ENCODE measurements around the gene HTN3.
"Not testable (repeated sequence)": the region's sequence is repeated elsewhere in the genome, so short reads cannot be mapped to it uniquely, and the experiment has no call there.

HTN3 gene

DNA sequence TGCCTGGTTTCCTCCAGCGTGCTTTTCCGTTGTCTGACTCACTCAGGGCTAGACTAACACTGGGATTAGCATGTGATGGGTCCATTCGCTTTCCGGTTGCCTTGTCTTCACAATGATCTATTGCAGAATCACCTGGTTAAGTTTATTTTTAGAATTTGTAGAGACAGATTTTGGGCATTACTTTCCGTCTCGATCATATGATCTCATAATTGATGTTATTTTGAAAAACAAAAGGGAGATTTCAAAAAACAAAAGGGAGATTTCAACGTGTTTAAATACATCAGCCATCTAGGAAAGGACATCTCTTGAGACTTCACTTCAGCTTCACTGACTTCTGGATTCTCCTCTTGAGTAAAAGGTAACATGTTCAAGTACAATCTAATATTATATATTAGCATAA, at the start of gene HTN3:
HTN3 (plus strand) TSS at position 301 of the 400 bp plus-strand sequence. CDS start 2,282 bp downstream, outside the sequence.
- DNase-seq (ENCODE audit: low spot score): not testable (repeated sequence)

DNA sequence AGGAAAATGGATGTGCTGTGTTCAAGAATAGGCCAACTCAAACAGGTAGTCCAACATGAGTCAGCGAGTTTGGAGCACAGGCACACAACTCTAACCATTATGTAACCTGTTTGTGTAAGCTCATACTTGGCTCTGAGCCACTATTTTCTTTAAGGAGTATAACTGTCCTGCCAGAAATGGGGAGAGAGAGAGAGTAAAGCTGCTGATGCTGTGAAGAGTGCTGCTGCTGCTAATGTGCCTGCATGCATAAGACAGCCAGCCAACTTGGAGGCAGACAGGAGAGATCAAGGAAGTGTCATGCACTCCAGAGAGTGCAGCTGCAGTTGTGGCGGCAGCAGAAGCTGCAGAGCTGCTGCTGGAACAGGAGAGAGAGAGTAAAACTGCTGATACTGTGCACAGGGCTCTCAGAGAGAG, 44.2 kb upstream of the HTN3 start:
- no peak for DNase-seq (ENCODE audit: low spot score)

DNA sequence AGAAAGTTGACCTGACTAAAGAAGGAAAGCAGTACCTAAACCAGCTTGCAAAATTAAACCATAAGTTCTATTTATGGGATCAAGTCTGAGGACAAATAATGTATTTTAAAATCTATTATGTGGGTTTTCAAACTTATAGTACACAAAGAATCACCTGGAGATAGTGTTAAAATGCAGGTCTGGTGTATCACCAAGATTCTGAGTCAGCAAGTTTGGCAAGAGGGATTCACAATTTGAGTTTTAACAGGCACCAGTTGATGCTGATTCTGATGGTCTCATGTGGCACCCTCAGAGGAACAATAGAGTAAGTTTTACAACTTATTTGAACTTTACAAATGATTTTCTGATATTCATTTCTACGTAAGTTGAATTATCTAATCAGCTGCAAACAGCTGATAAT, 41.6 kb upstream of the HTN3 start:
- DNase-seq (ENCODE audit: low spot score): no peak

DNA sequence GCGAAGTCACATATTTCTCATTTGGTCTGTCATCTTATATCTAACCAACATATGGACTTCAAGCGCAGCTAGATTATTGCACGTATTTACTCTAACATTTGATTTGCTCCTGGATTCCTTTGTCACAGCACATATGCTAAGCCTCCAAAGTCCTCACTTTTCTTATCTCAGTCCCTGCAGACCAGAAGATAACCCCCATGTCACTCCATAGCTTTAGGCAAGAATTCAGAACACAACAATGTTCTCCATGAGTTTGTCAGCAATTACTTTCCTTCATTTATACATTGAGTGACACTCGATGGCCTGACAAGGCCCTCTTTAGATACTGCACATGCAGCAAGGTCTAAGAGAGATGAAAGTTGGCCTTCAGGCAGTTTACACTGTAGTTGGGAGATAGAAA, 37.2 kb upstream of the HTN3 start:
- DNase-seq (ENCODE audit: low spot score): no peak

DNA sequence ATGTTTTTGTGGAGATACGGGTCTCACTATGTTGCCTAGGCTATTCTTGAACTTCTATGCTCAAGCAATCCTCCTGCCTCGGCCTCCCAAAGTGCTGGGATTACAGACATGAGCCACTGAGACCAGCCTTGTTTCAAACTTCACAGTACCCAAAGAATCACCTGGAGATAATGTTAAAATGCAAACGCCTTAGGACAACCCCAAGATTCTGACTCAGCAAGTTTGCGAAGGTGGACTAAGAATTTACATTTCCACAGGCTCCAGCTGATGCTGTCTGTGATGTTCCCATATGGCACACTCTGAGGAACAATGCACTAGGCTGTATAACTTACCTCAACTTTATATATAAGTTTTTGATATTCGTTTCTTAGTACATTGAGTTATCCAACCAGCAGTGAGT, 33.5 kb upstream of the HTN3 start:
- DNase-seq (ENCODE audit: low spot score): no peak

DNA sequence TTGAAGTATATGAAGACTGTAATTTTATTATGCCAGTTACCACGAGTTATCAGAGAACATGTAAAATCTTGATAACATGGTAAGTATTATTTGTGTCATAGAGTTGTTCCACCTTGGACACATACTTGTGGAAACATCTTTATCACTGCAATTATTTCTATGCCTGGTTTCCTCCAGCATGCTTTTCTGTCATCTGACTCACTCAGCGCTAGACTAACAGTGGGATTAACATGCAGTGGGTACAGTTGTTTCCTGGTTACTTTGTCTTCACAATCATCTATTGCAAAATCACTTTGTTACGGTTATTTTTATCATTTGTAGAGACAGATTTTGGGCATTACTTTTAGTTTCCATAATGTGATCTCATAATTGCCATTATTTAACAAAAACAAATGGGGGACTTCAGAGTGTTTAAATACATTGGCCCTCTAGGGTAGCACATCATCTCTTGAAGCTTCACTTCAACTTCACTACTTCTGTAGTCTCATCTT, 32.7 kb upstream of the HTN3 start, which contains the start of gene STATH:
STATH (plus strand) TSS at position 441 of the 491 bp plus-strand sequence. CDS start 2,472 bp downstream, outside the sequence.
- no peak for DNase-seq (ENCODE audit: low spot score)

DNA sequence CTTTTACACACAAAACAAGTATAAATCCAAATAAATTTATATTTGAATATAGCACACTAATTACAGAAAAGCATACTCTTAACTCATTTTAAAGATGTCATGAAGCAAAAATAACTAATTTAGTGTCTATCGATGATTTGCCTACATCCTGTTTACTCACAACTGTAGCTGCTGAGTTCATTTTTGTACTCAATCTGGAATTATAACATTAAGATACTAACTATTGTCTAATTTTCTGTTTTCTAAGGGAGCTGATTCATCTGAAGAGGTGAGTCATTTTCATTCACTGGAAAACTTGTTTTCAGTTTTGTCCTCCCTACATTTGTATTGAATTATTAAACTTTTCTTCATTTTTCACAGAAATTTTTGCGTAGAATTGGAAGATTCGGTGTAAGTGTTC, 28.8 kb upstream of the HTN3 start:
- no peak for DNase-seq (ENCODE audit: low spot score)

DNA sequence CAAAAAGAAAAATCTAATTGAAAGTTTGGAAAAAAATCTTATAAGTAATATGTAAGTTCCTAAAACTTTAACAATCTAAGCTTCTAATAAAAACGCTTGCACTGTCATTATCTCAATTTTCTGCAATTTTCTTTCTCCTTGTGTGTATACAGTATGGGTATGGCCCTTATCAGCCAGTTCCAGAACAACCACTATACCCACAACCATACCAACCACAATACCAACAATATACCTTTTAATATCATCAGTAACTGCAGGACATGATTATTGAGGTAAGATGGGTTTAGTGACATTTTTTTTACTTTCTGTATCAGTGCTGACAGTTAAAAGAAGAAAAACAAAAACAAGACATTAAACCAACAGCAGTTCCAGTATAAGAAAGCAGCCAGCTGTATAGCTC, 27.5 kb upstream of the HTN3 start:
- DNase-seq (ENCODE audit: low spot score): no peak

DNA sequence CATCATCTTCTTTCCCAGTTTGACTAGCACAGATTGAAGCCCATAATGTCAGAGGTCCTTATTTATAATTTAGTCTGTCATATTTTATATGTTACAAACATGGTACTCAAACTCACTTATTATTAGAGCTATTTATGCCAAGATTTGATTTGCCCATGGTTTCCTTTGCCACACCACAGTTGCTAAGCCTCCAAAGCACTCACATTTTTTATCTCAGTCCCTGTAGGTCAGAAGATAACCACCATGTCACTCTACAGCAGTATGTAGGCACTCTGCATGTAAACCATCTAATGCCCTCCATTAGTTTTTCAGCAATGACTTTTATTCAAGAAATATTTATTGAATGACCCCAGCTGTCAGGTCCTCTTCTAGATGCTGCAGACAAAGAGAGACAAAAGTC, 25.8 kb upstream of the HTN3 start:
- no peak for DNase-seq (ENCODE audit: low spot score)

DNA sequence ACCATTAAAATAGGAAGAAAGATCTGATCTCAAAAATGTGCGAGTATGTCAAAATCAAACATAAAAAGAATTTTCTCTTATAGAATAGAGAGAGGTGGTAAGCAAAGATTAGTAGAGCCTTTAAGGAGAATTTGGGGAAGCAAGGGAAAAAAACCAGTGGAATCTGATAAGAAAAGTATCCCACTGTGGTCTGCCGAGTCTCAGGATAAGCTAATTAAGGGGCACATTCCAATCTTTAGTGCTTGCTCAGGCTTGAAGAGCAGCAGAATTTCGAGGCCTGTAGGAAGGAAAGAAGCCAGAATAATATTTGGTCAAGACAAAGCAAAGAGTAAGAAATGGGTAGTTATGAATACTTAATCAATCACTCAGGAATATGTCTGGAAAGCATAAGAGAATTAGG, 19.5 kb upstream of the HTN3 start:
- no peak for DNase-seq (ENCODE audit: low spot score)

DNA sequence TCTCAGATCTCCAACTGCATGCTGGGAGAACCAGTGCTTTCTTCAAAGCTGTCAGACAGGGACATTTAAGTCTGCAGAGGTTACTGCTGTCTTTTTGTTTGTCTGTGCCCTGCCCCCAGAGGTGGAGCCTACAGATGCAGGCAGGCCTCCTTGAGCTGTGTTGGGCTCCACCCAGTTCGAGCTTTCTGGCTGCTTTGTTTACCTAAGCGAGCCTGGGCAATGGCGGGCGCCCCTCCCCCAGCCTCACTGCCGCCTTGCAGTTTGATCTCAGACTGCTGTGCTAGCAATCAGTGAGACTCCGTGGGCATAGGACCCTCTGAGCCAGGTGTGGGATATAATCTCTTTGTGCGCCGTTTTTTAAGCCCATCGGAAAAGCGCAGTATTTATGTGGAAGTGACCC, 9.3 kb upstream of the HTN3 start:
- DNase-seq (ENCODE audit: low spot score): not testable (repeated sequence)

DNA sequence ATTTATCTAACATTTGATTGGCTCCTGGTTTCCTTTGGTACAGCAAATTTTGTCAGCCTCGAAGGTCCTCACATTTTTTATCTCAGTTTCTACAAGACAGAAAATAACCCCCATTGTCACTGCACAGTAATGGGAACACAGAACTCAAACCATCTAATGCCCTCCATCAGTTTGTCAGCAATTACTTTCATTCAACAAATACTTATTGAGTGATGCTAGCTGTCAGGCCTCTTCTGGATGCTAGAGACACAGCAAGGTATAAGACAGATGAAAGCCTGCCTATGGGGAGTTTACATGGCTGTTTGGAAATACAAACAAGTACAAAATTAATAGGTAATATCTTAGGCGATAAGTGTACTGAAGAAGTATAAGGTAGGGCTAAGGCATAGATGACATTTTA, 5.0 kb upstream of the HTN3 start:
- DNase-seq (ENCODE audit: low spot score): no peak

DNA sequence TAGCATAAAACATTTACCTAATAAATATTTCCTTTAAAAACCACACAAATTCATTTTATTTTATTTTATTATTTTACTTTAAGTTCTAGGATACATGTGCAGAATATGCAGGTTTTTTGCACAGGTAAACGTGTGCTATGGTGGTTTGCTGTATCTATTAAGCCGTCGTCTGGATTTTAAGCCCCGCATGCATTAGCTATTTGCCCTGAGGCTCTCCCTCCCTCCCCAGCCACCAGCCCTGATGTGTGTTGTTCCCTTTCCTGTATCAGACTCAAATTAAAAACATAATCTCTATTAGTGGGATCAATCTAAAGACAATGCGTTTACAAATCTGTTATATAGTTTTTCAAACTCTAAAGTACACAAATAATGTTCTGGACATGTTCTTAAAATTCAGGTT, 1.2 kb upstream of the HTN3 start:
- DNase-seq (ENCODE audit: low spot score): no peak

DNA sequence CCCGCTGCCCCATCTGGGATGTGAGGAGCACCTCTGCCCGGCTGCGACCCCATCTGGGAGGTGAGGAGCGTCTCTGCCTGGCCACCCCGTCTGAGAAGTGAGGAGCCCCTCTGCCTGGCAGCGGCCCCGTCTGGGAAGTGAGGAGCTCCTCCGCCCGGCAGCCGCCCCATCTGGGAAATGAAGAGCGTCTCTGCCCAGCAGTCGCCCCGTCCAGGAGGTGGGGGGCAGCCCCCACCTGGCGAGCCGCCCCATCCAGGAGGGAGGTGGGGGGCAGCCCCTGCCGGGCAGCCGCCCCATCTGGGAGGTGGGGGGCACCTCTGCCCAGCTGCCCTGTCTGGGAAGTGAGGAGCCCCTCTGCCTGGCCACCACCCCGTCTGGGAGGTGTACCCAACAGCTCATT, 9.3 kb downstream of the HTN3 start:
- DNase-seq (ENCODE audit: low spot score): not testable (repeated sequence)

DNA sequence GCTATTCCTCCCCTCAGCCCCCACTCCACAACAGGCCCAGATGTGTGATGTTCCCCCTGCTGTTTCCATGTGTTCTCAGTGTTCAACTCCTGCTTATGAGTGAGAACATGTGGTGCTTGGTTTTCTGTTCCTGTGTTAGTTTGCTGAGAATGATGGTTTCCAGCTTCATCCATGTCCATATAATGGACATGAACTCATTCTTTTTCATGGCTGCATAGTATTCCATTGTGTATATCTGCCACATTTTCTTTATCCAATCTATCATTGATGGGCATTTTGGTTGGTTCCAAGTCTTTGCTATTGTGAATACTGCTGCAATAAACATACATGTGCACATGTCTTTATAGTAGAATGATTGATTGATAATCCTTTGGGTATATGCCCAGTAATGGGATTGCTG, 11.7 kb downstream of the HTN3 start:
- not testable (repeated sequence) for DNase-seq (ENCODE audit: low spot score)

DNA sequence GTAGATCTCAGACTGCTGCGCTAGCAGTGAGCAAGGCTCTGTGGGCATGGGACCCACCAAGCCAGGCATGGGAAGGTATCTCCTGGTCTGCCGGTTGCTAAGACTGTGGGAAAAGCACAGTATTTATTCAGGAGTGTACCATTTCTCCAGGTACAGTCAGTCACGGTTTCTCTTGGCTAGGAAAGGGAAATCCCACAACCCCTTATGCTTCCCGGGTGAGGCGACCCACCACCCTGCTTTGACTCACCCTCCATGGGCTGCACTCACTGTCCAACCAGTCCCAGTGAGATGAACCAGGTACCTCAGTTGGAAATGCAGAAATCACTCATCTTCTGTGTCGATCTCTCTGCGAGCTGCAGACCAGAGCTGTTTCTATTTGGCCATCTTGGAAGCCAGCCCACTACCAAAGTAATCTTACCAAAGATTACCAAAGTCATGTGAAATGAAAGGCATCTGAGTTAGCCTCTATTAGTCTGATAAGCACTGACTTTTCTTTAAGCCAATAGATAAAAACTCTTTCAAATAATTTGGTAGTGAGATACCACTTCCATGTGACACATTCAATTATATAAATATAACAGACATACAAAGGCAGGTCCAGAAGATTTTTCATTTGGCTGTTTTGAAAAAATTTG, 13.5 kb downstream of the HTN3 start:
- DNase-seq (ENCODE audit: low spot score): no peak

DNA sequence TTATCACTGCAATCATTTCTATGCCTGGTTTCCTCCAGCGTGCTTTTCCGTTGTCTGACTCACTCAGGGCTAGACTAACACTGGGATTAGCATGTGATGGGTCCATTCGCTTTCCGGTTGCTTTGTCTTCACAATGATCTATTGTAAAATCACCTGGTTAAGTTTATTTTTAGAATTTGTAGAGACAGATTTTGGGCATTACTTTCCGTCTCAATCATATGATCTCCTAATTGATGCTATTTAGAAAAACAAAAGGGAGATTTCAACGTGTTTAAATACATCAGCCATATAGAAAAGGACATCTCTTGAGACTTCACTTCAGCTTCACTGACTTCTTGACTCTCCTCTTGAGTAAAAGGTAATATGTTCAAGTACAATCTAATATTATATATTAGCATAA, 21.9 kb downstream of the HTN3 start, which contains the start of gene HTN1:
HTN1 (plus strand) TSS at position 301 of the 400 bp plus-strand sequence. CDS start 2,639 bp downstream, outside the sequence.
- not testable (repeated sequence) for DNase-seq (ENCODE audit: low spot score)

DNA sequence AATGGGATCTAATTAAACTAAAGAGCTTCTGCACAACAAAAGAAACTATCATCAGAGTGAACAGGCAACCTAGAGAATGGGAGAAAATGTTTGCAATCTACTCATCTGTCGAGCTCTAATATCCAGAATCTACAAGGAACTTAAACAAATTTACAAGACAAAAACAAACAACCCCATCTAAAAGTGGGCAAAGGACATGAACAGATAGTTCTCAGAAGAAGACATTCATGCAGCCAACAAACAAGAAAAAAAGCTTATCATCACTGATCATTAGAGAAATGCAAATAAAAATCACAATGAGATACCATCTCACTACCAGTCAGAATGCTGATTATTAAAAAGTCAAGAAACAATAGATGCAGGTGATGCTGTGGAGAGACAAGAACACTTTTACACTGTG, 28.3 kb downstream of the HTN3 start:
- DNase-seq (ENCODE audit: low spot score): not testable (repeated sequence)

DNA sequence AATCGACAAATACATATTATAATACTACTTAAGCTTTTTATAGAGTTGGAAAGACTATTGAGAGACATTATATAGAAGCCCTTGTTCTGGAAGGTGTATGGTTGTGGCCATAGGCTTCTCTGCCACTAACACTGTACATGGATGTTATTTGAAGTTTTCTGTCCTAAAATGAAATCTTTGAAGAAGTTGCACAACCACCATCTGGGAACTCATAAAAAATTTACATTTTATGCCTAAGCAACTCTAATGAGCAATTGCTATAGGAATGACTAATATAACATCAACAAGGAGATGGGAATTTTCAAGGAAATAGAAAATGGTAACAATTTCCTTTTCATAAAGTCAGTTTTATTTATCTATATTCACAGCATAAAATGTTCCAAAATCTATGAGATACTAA, 29.4 kb downstream of the HTN3 start:
- no peak for DNase-seq (ENCODE audit: low spot score)

DNA sequence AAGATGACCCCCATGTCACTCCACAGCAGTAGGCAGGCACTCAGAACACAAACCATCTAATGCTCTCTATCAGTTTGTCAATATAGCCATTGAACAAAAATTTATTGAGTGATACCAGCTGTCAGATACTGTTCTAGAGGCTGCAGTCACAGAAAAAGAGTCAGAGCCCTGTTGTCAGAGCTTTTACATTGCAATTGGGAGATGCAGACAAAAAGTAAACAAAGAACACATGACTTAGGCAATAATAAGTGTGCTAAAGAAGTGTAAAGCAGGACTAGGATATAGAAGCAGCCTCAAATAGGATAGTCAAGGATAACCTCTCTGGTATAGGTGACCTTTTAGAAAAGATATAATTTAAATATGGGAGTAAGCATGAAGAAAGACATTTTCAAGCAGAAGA, 30.9 kb downstream of the HTN3 start:
- DNase-seq (ENCODE audit: low spot score): no peak

DNA sequence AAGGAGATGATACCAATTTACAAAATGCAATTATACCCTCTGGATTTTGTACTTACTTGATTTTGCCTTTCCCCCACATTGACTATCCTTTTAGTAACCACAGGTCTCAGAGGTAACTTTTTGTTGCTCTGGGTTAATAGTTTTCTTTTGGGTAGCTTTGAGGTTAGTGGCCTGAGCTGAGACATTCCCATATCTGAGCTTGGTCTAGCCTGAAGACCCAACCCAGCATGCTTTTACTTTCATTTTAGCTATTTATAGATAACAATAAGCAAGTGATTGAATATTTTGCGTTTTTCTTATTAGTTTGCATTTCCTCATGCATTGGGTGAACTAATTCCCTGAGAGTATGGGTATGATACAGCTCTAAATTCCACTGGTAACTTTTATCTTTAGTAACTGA, 33.7 kb downstream of the HTN3 start:
- no peak for DNase-seq (ENCODE audit: low spot score)

DNA sequence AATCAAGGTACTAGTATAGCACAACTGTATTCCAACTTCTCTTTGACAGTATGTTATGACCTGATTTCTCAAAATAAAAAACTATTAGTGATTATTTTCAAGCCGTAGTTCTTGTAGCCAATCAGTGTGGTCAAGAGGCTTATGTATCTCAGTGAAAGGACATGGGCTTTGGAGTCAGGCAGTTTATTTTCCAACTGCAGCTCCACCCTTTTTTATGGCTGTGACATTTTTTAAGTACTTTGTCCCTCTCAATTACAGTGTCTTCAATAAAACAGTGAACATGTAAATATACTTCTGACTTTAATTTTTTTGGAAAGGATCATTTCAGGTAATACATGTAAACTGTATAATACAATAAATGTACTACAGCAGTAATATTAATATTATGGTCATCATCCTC, 51.9 kb downstream of the HTN3 start:
- DNase-seq (ENCODE audit: low spot score): no peak

Data from CD4-positive, alpha-beta T cell treated with Interleukin-6 at 100 ng/mL for 8 hours (primary cell).